GM23338 (cell line): ENCODE data around the gene EXOC4.

Source experiments
- EZH2 ChIP-seq: fragments of 200-600 bp; sonication (generic); IDR thresholded peaks from one replicate; pipeline ENCODE4 v1.8.0; 2017; ENCODE audit warnings: antibody characterized with exemption, mild to moderate bottlenecking, low read depth; ENCODE audit not compliant: unreplicated experiment
- EZH2phosphoT487 ChIP-seq: fragments of 200-600 bp; sonication (generic); IDR thresholded peaks from one replicate; pipeline ENCODE4 v1.8.1; 2018; ENCODE audit warnings: antibody characterized with exemption; ENCODE audit not compliant: unreplicated experiment
- POLR2AphosphoS5 ChIP-seq: IDR thresholded peaks from 2 replicates; pipeline ENCODE4 v1.6.1; 2016; ENCODE audit warnings: antibody characterized with exemption, low read depth
- ZNF331 ChIP-seq: fragments of 250-450 bp; sonication (Bioruptor Pico); IDR thresholded peaks from 2 replicates; pipeline ENCODE4 v1.5.0; 2020; ENCODE audit warnings: low read depth, mild to moderate bottlenecking, moderate library complexity
- TF ChIP-seq, protein P1 (sequence below), 2 experiments: fragments of 200-600 bp in 1 of 2; sonication (generic) in 1 of 2; conservative IDR thresholded peaks; 2 replicates each; pipeline versions ENCODE4 v1.5.1 to v1.6.1; 2016 to 2017; ENCODE audit warnings: antibody characterized with exemption in 2 of 2, low read depth in 2 of 2, mild to moderate bottlenecking in 2 of 2, moderate library complexity in 1 of 2
- TF ChIP-seq, protein P2 (sequence below): fragments of 250-450 bp; sonication (Bioruptor Pico); IDR thresholded peaks from 2 replicates; pipeline ENCODE4 v1.5.0; 2020; ENCODE audit warnings: mild to moderate bottlenecking, moderate library complexity

DNA sequence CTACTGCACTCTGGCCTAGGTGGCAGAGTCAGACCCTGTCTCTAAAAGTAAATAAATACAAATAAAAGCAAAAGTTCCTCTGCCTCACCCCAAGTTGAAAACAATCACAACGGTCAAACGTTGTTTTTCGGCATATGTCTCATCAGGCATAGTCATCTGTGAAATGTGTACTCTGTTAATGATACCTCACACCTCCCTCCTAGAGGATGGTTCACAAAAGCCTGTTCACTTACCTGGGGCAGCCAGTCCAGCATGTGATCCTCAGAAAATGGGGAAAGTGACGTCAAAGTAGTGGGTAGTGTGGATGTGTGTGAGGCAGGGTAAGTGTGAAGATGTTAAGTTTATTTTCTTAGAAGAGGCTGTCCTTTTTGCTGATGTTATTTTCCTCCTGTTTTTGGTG is 620.3 kb downstream of the EXOC4 start:
- TF ChIP-seq, protein P1, sequence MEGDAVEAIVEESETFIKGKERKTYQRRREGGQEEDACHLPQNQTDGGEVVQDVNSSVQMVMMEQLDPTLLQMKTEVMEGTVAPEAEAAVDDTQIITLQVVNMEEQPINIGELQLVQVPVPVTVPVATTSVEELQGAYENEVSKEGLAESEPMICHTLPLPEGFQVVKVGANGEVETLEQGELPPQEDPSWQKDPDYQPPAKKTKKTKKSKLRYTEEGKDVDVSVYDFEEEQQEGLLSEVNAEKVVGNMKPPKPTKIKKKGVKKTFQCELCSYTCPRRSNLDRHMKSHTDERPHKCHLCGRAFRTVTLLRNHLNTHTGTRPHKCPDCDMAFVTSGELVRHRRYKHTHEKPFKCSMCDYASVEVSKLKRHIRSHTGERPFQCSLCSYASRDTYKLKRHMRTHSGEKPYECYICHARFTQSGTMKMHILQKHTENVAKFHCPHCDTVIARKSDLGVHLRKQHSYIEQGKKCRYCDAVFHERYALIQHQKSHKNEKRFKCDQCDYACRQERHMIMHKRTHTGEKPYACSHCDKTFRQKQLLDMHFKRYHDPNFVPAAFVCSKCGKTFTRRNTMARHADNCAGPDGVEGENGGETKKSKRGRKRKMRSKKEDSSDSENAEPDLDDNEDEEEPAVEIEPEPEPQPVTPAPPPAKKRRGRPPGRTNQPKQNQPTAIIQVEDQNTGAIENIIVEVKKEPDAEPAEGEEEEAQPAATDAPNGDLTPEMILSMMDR (conservative IDR thresholded peaks at IDR 0.05; ENCODE audit: low read depth in 2 of 2) = no peak
- TF ChIP-seq EZH2 (no peak), POLR2AphosphoS5 (no peak), EZH2phosphoT487 (no peak), ZNF331 (CRISPR knock-in tag) (no peak)
- TF ChIP-seq, protein P2, sequence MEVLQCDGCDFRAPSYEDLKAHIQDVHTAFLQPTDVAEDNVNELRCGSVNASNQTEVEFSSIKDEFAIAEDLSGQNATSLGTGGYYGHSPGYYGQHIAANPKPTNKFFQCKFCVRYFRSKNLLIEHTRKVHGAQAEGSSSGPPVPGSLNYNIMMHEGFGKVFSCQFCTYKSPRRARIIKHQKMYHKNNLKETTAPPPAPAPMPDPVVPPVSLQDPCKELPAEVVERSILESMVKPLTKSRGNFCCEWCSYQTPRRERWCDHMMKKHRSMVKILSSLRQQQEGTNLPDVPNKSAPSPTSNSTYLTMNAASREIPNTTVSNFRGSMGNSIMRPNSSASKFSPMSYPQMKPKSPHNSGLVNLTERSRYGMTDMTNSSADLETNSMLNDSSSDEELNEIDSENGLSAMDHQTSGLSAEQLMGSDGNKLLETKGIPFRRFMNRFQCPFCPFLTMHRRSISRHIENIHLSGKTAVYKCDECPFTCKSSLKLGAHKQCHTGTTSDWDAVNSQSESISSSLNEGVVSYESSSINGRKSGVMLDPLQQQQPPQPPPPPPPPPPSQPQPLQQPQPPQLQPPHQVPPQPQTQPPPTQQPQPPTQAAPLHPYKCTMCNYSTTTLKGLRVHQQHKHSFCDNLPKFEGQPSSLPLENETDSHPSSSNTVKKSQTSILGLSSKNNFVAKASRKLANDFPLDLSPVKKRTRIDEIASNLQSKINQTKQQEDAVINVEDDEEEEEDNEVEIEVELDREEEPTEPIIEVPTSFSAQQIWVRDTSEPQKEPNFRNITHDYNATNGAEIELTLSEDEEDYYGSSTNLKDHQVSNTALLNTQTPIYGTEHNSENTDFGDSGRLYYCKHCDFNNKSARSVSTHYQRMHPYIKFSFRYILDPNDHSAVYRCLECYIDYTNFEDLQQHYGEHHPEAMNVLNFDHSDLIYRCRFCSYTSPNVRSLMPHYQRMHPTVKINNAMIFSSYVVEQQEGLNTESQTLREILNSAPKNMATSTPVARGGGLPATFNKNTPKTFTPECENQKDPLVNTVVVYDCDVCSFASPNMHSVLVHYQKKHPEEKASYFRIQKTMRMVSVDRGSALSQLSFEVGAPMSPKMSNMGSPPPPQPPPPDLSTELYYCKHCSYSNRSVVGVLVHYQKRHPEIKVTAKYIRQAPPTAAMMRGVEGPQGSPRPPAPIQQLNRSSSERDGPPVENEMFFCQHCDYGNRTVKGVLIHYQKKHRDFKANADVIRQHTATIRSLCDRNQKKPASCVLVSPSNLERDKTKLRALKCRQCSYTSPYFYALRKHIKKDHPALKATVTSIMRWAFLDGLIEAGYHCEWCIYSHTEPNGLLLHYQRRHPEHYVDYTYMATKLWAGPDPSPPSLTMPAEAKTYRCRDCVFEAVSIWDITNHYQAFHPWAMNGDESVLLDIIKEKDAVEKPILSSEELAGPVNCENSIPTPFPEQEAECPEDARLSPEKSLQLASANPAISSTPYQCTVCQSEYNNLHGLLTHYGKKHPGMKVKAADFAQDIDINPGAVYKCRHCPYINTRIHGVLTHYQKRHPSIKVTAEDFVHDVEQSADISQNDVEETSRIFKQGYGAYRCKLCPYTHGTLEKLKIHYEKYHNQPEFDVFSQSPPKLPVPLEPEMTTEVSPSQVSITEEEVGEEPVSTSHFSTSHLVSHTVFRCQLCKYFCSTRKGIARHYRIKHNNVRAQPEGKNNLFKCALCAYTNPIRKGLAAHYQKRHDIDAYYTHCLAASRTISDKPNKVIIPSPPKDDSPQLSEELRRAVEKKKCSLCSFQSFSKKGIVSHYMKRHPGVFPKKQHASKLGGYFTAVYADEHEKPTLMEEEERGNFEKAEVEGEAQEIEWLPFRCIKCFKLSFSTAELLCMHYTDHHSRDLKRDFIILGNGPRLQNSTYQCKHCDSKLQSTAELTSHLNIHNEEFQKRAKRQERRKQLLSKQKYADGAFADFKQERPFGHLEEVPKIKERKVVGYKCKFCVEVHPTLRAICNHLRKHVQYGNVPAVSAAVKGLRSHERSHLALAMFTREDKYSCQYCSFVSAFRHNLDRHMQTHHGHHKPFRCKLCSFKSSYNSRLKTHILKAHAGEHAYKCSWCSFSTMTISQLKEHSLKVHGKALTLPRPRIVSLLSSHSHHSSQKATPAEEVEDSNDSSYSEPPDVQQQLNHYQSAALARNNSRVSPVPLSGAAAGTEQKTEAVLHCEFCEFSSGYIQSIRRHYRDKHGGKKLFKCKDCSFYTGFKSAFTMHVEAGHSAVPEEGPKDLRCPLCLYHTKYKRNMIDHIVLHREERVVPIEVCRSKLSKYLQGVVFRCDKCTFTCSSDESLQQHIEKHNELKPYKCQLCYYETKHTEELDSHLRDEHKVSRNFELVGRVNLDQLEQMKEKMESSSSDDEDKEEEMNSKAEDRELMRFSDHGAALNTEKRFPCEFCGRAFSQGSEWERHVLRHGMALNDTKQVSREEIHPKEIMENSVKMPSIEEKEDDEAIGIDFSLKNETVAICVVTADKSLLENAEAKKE (CRISPR knock-in tag) = no peak
